IPS DF 6.9 (cell line): ENCODE results near the gene GDAP1L1.
"Not testable (repeated sequence)": the region's sequence is repeated elsewhere in the genome, so short reads cannot be mapped to it uniquely, and the experiment has no call there.

Source experiments
- DNase-seq: peaks from one replicate; pipeline ENCODE4 v3.0.0-alpha.2; 2013; ENCODE audit warnings: low read depth, low spot score
- H3K27ac ChIP-seq: one replicate; pipeline ENCODE4 v1.5.1; 2013; ENCODE audit warnings: low read length, control low read depth
- H3K27me3 ChIP-seq: 2 replicates; pipeline ENCODE4 v1.6.1; 2013; ENCODE audit warnings: mild to moderate bottlenecking, low read length; ENCODE audit not compliant: control insufficient read depth, insufficient read depth
- H3K36me3 ChIP-seq: 2 replicates; pipeline ENCODE4 v1.6.1; 2013; ENCODE audit warnings: low read length; ENCODE audit not compliant: control insufficient read depth, insufficient read depth
- H3K4me1 ChIP-seq: 2 replicates; pipeline ENCODE4 v1.6.1; 2013; ENCODE audit warnings: low read length; ENCODE audit not compliant: control insufficient read depth, insufficient read depth
- H3K4me3 ChIP-seq: 2 replicates; pipeline ENCODE4 v1.5.1; 2013; ENCODE audit warnings: mild to moderate bottlenecking, low read length
- H3K9me3 ChIP-seq: 2 replicates; pipeline ENCODE4 v1.6.1; 2013; ENCODE audit warnings: low read length, inconsistent platforms; ENCODE audit not compliant: control insufficient read depth, insufficient read depth
- WGBS: extraction: QIAGEN DNeasy Blood & Tissue Kit; methylation state at CpG from one replicate; pipeline ENCODE4 v1.1.7; 2013; ENCODE audit warnings: mixed read lengths, missing lambda C conversion rate; ENCODE audit not compliant: insufficient read length, insufficient coverage; 5-methylcytosine and 5-hydroxymethylcytosine counted together

Gene GDAP1L1

GRCh38 chr20:44326391-44327159, 79.5 kb downstream of the GDAP1L1 start:
- Histone ChIP-seq H3K9me3 (no peaks in the 10 kb centered on the region), H3K36me3 (no peaks in the 10 kb centered on the region), H3K27me3 (no peaks in the 10 kb centered on the region), H3K4me1 (peaks cover 6% of the 10 kb centered on the region), H3K4me3 (peak overlapping the region; percentile 27; the same call in 1 of the 2 replicates), H3K27ac (no peak overlapping the region)
- no CpG with 5 or more reads among the region's 50 CpGs for WGBS
- DNase-seq, result no peak

DNA sequence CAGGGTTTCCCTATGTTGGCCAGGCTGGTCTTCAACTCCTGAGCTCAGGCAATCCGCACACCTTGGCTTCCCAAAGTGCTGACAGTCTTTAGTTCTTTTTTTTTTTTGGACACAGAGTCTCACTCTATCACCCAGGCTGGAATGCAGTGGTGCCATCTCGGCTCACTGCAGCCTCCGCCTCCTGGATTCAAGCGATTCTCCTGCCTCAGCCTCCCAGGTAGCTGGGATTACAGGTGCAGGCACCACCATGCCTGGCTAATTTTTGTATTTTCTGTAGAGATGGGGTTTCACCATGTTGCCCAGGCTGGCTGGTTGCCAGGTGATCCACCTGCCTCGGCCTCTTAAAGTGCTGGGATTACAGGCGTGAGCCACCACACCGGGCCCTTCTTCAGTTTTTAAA, 80.6 kb downstream of the GDAP1L1 start:
- not testable (repeated sequence) for DNase-seq, H3K9me3 ChIP-seq, H3K4me3 ChIP-seq, H3K4me1 ChIP-seq, H3K27me3 ChIP-seq, H3K36me3 ChIP-seq, H3K27ac ChIP-seq
- no CpG with 5 or more reads among the region's 7 CpGs for WGBS

- Histone ChIP-seq H3K9me3 (no peaks in the 10 kb centered on the region), H3K4me1 (peaks cover 6% of the 10 kb centered on the region), H3K36me3 (no peaks in the 10 kb centered on the region), H3K27me3 (no peaks in the 10 kb centered on the region), H3K27ac (no peak overlapping the region), H3K4me3 (no peak overlapping the region)
- no peak for DNase-seq
- no CpG with 5 or more reads among the region's 4 CpGs for WGBS
Measured at GRCh38 chr20:44328428-44328827, 81.3 kb downstream of the GDAP1L1 start.
